Muscle layer of colon (tissue), 2 donors: ENCODE data around the gene RMI1.

Source experiments
- H3K27ac ChIP-seq: one replicate; pipeline ENCODE4 v1.7.0; 2013; ENCODE audit warnings: low read depth, mild to moderate bottlenecking, low read length, moderate library complexity
- H3K27me3 ChIP-seq, 2 donors: one replicate each; pipeline ENCODE4 v1.7.0; 2013; ENCODE audit warnings: low read length in 2 of 2, mild to moderate bottlenecking in 2 of 2; ENCODE audit not compliant: insufficient read depth in 2 of 2, control insufficient read depth in 1 of 2
- H3K36me3 ChIP-seq: one replicate; pipeline ENCODE4 v1.7.0; 2013; ENCODE audit warnings: mild to moderate bottlenecking, low read length; ENCODE audit not compliant: insufficient read depth
- H3K4me1 ChIP-seq: one replicate; pipeline ENCODE4 v1.7.0; 2013; ENCODE audit warnings: mild to moderate bottlenecking, low read length; ENCODE audit not compliant: insufficient read depth
- H3K4me3 ChIP-seq, 2 donors: one replicate each; pipeline ENCODE4 v1.7.0; 2013; ENCODE audit warnings: low read length in 2 of 2, low read depth in 1 of 2, mild to moderate bottlenecking in 1 of 2, moderate library complexity in 1 of 2
- H3K9ac ChIP-seq: one replicate; pipeline ENCODE4 v1.7.0; 2013; ENCODE audit warnings: low read length
- H3K9me3 ChIP-seq: one replicate; pipeline ENCODE4 v1.7.0; 2013; ENCODE audit warnings: mild to moderate bottlenecking, low read length
- donor health status: abdominal sarcoma.
- donor health status: Adenocarcinoma of cecum.

Gene RMI1

DNA sequence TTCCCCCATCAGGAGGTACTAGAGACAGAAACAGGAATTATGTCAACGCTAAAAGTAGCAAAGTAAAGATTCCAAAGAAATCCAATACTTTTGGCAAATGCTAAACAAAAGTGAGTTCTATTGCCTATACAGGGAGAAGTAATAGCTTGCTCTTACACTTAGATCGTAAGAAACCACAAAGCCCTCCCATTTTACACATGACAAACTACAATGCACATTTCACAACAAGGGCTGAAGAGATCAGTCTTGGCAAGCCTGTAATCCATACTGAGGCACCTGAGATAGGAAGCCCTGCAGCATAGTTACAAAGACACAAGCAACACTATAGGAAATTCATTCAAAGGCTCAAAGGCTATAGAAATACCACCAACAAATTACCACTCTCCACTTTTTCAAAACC lies 8.3 kb upstream of the RMI1 start:
- Histone ChIP-seq H3K27me3 (no peaks in the 10 kb centered on the region), H3K36me3 (peaks cover 85% of the 10 kb centered on the region), H3K9ac (no peak overlapping the region), H3K9me3 (no peaks in the 10 kb centered on the region), H3K4me1 (peaks cover 19% of the 10 kb centered on the region), H3K27ac (no peak overlapping the region), H3K4me3 (no peak overlapping the region)

DNA sequence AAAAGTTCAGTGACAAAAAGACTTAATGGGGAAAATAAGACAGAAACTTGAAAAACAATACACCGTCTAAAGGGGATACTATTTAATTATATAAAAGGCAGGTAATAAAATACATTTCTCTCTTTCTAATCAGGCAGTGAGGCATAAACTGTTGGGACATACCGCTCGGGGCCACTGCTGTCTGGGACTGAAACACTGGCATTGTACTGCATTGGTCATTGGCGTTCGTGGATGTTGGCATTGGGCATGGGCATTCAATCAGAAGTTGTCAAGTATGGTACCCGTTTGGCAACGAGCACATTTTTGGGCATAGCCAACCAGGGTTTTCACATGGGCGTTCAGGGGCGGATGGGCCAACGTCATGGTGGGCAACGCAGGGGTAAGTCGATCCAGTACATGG lies 5.3 kb upstream of the RMI1 start:
- Histone ChIP-seq H3K36me3 (peaks cover 72% of the 10 kb centered on the region), H3K4me1 (peaks cover 26% of the 10 kb centered on the region), H3K9ac (no peak overlapping the region)

DNA sequence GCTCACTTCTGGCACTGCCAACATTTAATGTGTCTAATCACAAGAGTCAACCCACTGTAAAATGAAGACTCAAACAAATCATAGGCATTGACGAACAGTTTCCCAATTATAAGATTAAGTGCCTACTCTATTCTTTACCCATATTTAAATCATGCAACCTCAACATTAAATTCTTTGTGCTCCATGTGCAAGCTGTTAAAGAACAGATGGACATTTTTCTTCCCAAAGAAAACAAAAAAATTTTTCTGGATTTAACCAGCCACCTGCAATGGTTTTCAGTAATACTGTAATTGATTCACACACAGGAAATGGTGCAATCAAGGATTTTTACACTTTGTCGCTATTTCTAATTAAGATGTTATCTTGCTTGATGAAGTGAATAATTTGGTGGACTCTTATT lies 4.2 kb upstream of the RMI1 start:
- H3K27me3 ChIP-seq: no peaks in the 10 kb centered on the region
- H3K27ac ChIP-seq: no peak overlapping the region
- no peak overlapping the region for H3K4me3 ChIP-seq
- H3K9ac ChIP-seq: no peak overlapping the region
- H3K36me3 ChIP-seq: peaks cover 61% of the 10 kb centered on the region
- H3K9me3 ChIP-seq: no peaks in the 10 kb centered on the region
- H3K4me1 ChIP-seq: peaks cover 26% of the 10 kb centered on the region

More for the DNA sequence above, 5.3 kb upstream of the RMI1 start:
- H3K9me3 ChIP-seq: no peaks in the 10 kb centered on the region
- no peak overlapping the region for H3K4me3 ChIP-seq
- no peak overlapping the region for H3K27ac ChIP-seq
- no peaks in the 10 kb centered on the region for H3K27me3 ChIP-seq

DNA sequence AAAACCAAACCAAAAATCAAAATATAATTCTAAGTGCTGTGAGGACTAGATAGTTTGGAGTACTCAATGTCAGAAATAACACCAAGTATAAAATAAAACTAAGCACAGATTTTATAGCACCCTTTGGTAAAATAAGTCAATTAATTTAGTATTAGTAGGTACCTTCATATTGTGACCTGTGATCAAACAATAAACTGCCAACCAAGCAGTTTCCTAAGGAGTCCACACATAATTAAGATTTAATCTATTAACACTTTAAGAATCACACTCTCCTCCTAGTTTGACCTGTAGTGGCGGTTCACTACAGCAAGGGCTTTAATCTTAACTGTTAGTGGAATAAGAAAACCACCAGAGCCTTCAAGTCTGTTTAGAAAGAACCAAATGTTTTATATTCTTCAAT lies 3.4 kb upstream of the RMI1 start:
- H3K27ac ChIP-seq: no peak overlapping the region
- H3K9ac ChIP-seq: peak overlapping the region; percentile 96
- no peaks in the 10 kb centered on the region for H3K9me3 ChIP-seq
- H3K27me3 ChIP-seq: no peaks in the 10 kb centered on the region
- H3K4me1 ChIP-seq: peaks cover 31% of the 10 kb centered on the region
- peak overlapping the region in 1 of 2 donors; percentile 99 for H3K4me3 ChIP-seq
- peaks cover 53% of the 10 kb centered on the region for H3K36me3 ChIP-seq

DNA sequence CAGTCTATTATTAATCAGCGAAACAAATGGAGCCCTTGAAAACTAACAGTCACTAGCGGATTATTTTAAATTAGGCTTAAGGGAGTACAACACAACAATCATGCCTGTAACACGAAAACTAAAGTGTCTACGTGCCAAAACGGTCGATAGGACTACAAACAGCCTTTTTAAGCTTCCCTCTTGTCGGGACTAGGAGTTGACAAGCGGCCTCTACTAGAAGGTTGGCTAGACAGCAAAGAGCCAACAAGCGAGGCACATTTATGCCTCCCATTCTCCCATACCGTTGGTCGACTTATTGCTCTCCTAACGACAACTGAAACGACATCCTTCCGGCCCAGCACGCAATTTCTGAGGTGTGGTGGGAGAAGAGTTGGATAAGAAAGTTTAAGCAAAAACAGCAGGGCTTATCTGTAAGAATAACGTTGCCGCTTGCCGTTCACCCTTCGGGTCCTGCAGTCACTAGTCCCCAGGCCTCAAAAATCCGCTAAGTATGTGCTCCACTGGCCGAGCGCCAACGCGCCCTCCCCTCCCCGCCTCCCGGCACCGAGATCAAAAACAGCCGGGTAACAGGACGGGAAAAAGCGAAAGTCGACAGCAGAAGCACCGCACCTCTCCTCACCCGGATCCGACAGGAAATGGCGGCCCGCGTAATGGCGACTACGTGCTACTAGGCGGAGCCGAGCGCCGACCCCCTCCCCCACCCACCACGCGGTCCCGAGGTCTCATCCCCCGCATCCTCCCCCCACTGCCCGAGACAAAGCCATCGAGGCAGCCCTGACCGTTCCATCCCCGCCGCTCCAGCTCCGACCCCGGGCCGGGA lies 1.4 kb upstream of the RMI1 start:
- Histone ChIP-seq H3K9ac (peak overlapping the region; percentile 96), H3K4me1 (peaks cover 31% of the 10 kb centered on the region), H3K27me3 (no peaks in the 10 kb centered on the region), H3K36me3 (peaks cover 35% of the 10 kb centered on the region), H3K9me3 (no peaks in the 10 kb centered on the region), H3K27ac (peak overlapping the region; percentile 86), H3K4me3 (peak overlapping the region; percentile 99)

DNA sequence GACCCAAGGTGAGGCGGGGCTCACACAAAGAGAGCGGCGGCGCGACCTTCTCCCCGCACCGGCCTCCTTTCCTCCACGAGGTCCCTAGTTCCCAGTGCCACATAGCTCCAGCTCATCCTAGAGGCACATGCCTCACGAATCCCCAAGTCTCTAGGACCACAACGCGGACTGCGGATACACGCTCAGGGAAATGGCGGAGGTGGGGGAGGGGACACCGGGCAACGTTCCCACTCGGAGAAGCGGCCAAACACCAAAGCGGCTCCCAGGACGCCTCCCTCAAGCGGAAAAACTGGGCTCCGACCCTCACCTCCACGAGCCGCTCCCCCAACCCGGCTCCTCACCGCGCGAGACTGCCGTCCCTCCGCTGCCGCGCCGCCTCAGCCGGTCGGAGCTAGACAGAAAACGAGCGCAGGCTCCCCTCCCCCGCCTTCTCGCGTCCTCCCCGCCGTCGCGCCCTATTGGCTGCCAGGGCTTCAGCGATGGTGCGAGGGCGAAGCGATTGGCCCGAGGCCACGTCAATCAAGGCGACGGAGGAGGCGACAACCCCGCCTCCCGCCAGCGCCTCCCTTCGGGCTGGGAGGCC lies 702 bp upstream of the RMI1 start, which contains the start of gene HNRNPK:
HNRNPK (minus strand) TSS at position 404 of the 583 bp plus-strand sequence. CDS start 1,963 bp downstream, outside the sequence.
- H3K4me1 ChIP-seq: peaks cover 31% of the 10 kb centered on the region
- peak within 1 kb of the TSS; percentile 99 for H3K4me3 ChIP-seq
- H3K27ac ChIP-seq: peak within 1 kb of the TSS; percentile 86
- H3K9ac ChIP-seq: peak within 1 kb of the TSS; percentile 96
- no peaks in the 10 kb centered on the region for H3K27me3 ChIP-seq
- peaks cover 28% of the 10 kb centered on the region for H3K36me3 ChIP-seq
- H3K9me3 ChIP-seq: no peaks in the 10 kb centered on the region

DNA sequence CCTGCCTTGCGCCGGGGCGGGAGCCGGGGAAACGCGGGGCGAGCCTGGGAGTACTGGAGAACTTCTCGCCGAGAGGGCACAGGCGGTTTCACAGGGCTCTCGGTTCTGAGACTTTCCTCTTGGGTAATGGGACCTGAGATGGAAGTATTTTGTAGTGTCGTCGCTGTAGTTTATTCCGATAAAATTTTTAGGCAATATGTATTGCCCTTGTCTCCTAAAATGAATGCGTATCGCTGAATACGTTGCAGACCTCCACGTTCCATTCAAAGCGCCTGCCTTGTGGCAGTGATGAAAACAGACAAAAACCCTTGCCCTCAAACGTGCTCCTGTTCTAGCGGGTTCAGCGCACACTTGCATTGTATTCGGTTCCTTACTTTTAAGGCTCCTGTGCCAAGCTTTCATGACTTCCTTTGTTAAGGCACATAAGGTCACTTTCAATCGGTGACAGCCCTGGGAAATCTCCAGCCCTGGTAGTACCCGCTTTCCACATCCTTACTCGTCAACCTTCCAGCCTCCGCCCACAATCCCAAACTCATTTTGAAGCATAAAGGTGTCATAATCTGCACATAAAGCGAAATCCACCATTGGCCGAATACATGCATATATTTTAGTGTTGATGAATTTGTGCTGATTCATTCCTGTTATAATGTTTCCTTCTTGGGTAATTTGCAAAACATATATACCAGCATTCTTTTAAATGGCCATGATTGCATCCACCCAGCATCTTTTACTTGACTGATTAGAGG lies 694 bp downstream of the RMI1 start:
- H3K36me3 ChIP-seq: peaks cover 14% of the 10 kb centered on the region
- no peaks in the 10 kb centered on the region for H3K9me3 ChIP-seq
- peak overlapping the region; percentile 99 for H3K4me3 ChIP-seq
- peaks cover 22% of the 10 kb centered on the region for H3K4me1 ChIP-seq
- H3K9ac ChIP-seq: peak overlapping the region; percentile 96
- H3K27ac ChIP-seq: peak overlapping the region; percentile 86
- no peaks in the 10 kb centered on the region for H3K27me3 ChIP-seq

DNA sequence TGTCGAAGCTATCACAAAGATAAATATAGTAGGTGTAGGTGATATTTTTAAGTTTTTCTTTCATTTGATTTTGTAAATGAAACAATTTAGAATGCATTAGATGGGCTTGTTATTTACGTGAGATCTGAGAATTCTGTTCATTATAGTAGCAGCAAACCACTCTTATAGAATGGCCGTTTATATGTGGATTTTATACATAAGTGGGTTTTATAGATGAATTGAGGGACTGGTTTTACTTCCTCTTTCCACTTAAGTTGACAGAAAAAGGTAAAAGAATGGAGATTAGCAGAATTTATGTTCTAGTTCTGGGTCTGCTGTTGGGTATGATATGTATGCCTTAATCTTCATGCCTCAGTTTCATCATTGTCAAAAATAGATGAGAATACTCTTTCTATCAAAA lies 5.6 kb downstream of the RMI1 start:
- Histone ChIP-seq H3K36me3 (no peaks in the 10 kb centered on the region), H3K9ac (no peak overlapping the region), H3K27ac (no peak overlapping the region), H3K27me3 (no peaks in the 10 kb centered on the region), H3K4me1 (peaks cover 5% of the 10 kb centered on the region), H3K9me3 (no peaks in the 10 kb centered on the region), H3K4me3 (no peak overlapping the region)

DNA sequence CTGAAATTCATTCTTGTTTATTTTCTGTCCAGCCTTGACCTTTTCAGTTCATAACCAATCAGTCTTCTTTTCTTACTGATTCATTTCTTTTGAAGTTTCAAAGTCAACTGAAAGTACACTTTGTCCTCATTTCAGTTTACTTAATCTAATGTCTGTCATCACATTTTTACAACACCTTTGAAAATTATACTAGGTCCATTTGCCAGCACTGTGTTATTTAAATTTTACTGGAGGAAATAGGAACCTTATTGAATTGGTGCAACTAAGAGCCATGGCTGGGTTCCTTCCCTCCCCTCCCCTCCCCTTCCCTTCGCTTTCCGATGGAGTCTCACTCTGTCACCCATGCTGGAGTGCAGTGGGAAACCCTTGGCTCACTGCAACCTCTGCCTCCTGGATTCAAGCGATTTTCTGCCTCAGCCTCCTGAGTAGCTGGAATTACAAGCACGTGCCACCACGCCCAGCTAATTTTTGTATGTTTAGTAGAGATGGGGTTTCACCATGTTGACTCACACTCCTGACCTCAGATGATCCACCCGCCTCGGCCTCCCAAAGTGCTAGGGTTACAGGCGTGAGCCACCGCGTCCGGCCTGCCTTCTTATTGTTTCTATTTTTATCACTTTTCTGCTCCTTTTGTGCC lies 6.3 kb downstream of the RMI1 start:
- no peak overlapping the region for H3K9ac ChIP-seq
- no peaks in the 10 kb centered on the region for H3K4me1 ChIP-seq
- H3K27me3 ChIP-seq: no peaks in the 10 kb centered on the region
- H3K9me3 ChIP-seq: no peaks in the 10 kb centered on the region
- H3K27ac ChIP-seq: no peak overlapping the region
- no peaks in the 10 kb centered on the region for H3K36me3 ChIP-seq
- H3K4me3 ChIP-seq: no peak overlapping the region

DNA sequence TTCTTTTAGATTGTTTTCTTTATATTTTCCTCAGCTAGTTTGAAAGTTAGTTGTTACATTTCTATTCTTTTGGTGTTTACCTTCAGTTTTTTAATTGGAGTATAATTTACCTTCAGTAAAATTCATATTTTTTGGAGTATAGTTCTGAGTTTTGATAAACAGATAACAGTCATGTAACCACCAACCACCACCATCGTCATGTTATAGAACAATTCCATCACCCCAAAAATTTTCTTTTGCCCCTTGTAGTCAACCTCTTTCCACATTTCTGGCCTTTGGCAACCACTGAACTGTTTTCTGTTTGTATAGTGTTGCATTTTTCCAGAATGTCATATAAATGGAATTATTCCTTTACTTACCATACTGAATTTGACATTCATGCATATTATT lies 6.8 kb downstream of the RMI1 start:
- Histone ChIP-seq H3K27ac (no peak overlapping the region), H3K27me3 (no peaks in the 10 kb centered on the region), H3K4me3 (no peak overlapping the region), H3K4me1 (no peaks in the 10 kb centered on the region), H3K9ac (no peak overlapping the region), H3K9me3 (no peaks in the 10 kb centered on the region), H3K36me3 (no peaks in the 10 kb centered on the region)

DNA sequence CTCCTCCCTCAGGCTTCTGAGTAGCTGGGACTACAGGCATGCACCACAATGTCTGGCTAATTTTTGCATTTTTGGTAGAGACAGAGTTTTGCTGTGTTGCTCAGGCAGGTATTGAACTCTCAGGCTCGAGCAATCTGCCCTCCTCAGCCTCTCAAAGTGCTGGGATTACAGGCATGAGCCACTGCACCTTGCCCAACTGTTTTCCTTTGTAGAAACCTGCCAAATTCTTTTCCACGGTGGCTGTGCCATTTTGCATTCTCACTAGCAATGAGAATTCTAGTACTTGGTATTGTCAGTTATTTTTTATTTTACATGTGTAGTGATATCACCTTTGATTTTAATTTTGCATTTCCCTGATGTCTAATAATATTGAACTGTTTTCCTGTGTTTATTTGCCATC lies 7.8 kb downstream of the RMI1 start:
- Histone ChIP-seq H3K4me3 (no peak overlapping the region), H3K36me3 (no peaks in the 10 kb centered on the region), H3K4me1 (no peaks in the 10 kb centered on the region), H3K9me3 (no peaks in the 10 kb centered on the region), H3K27me3 (no peaks in the 10 kb centered on the region), H3K27ac (no peak overlapping the region), H3K9ac (no peak overlapping the region)
